Measurements from ENCODE around the gene CYB561A3.

CYB561A3 gene

GRCh38 chr11:61310749-61311148, 50.9 kb downstream of the CYB561A3 start:
- peaks cover 99% of the 10 kb centered on the region for H3K36me3 ChIP-seq (ENCODE audit: low read depth)

GRCh38 chr11:61309739-61310138, 51.9 kb downstream of the CYB561A3 start:
- no peaks in the 10 kb centered on the region for H3K9me3 ChIP-seq (ENCODE audit: severe bottlenecking)
- ATAC-seq (ENCODE audit: low read depth) (no peak), DNase-seq (ENCODE audit: low spot score) (no peak)
- H3K36me3 ChIP-seq (ENCODE audit: low read depth), result peaks cover 99% of the 10 kb centered on the region
- TF ChIP-seq CTCF (IDR thresholded peaks at IDR 0.05; ENCODE audit: poor library complexity, severe bottlenecking), result no peak
- H3K27ac ChIP-seq (ENCODE audit: poor library complexity, severe bottlenecking), result no peak overlapping the region
- no peaks in the 10 kb centered on the region for H3K4me1 ChIP-seq (ENCODE audit: insufficient read depth, poor library complexity, severe bottlenecking)
- no peak overlapping the region for H3K4me3 ChIP-seq (ENCODE audit: severe bottlenecking)
- no peaks in the 10 kb centered on the region for H3K27me3 ChIP-seq (ENCODE audit: insufficient read depth, poor library complexity, severe bottlenecking)

More at GRCh38 chr11:61310749-61311148, 50.9 kb downstream of the CYB561A3 start:
- Histone ChIP-seq H3K9me3 (ENCODE audit: severe bottlenecking) (no peaks in the 10 kb centered on the region), H3K27ac (ENCODE audit: poor library complexity, severe bottlenecking) (no peak overlapping the region), H3K4me1 (ENCODE audit: insufficient read depth, poor library complexity, severe bottlenecking) (no peaks in the 10 kb centered on the region), H3K4me3 (ENCODE audit: severe bottlenecking) (no peak overlapping the region), H3K27me3 (ENCODE audit: insufficient read depth, poor library complexity, severe bottlenecking) (no peaks in the 10 kb centered on the region)
- no peak for TF ChIP-seq CTCF (IDR thresholded peaks at IDR 0.05; ENCODE audit: poor library complexity, severe bottlenecking)
- DNase-seq (ENCODE audit: low spot score), result no peak
- ATAC-seq (ENCODE audit: low read depth), result no peak

GRCh38 chr11:61309141-61309540, 52.5 kb downstream of the CYB561A3 start:
- no peaks in the 10 kb centered on the region for H3K27me3 ChIP-seq (ENCODE audit: insufficient read depth, poor library complexity, severe bottlenecking)
- no peak overlapping the region for H3K4me3 ChIP-seq (ENCODE audit: severe bottlenecking)
- H3K36me3 ChIP-seq (ENCODE audit: low read depth), result peaks cover 96% of the 10 kb centered on the region
- TF ChIP-seq CTCF (IDR thresholded peaks at IDR 0.05; ENCODE audit: poor library complexity, severe bottlenecking), result no peak
- no peaks in the 10 kb centered on the region for H3K4me1 ChIP-seq (ENCODE audit: insufficient read depth, poor library complexity, severe bottlenecking)
- H3K9me3 ChIP-seq (ENCODE audit: severe bottlenecking), result no peaks in the 10 kb centered on the region
- no peak overlapping the region for H3K27ac ChIP-seq (ENCODE audit: poor library complexity, severe bottlenecking)
- DNase-seq (ENCODE audit: low spot score) (no peak), ATAC-seq (ENCODE audit: low read depth) (no peak)

- H3K4me3 ChIP-seq (ENCODE audit: severe bottlenecking), result no peak overlapping the region
- no peaks in the 10 kb centered on the region for H3K9me3 ChIP-seq (ENCODE audit: severe bottlenecking)
- no peak for ATAC-seq (ENCODE audit: low read depth)
- H3K36me3 ChIP-seq (ENCODE audit: low read depth), result peaks cover 95% of the 10 kb centered on the region
- no peak for DNase-seq (ENCODE audit: low spot score)
- H3K27me3 ChIP-seq (ENCODE audit: insufficient read depth, poor library complexity, severe bottlenecking), result no peaks in the 10 kb centered on the region
- H3K4me1 ChIP-seq (ENCODE audit: insufficient read depth, poor library complexity, severe bottlenecking), result no peaks in the 10 kb centered on the region
- H3K27ac ChIP-seq (ENCODE audit: poor library complexity, severe bottlenecking), result no peak overlapping the region
- TF ChIP-seq CTCF (IDR thresholded peaks at IDR 0.05; ENCODE audit: poor library complexity, severe bottlenecking), result no peak
Observed at GRCh38 chr11:61307354-61307753, 54.3 kb downstream of the CYB561A3 start.

GRCh38 chr11:61306221-61306620, 55.5 kb downstream of the CYB561A3 start:
- Histone ChIP-seq H3K27me3 (ENCODE audit: insufficient read depth, poor library complexity, severe bottlenecking) (no peaks in the 10 kb centered on the region), H3K4me1 (ENCODE audit: insufficient read depth, poor library complexity, severe bottlenecking) (no peaks in the 10 kb centered on the region), H3K9me3 (ENCODE audit: severe bottlenecking) (no peaks in the 10 kb centered on the region), H3K36me3 (ENCODE audit: low read depth) (peaks cover 95% of the 10 kb centered on the region), H3K27ac (ENCODE audit: poor library complexity, severe bottlenecking) (no peak overlapping the region), H3K4me3 (ENCODE audit: severe bottlenecking) (no peak overlapping the region)
- no peak for TF ChIP-seq CTCF (IDR thresholded peaks at IDR 0.05; ENCODE audit: poor library complexity, severe bottlenecking)
- DNase-seq (ENCODE audit: low spot score) (no peak), ATAC-seq (ENCODE audit: low read depth) (no peak)

All from RWPE2 (cell line).